Measurements from ENCODE around the gene CDHR1. TPM values are rescaled to one million over a fixed set of nuclear protein-coding genes. Genes with fewer than 3 reads are reported as not detected.

CDHR1 gene
- total RNA-seq, 1 donor from 2014 or later, result 4.3 TPM

GRCh38 chr10:84205049-84205852, 10.9 kb downstream of the CDHR1 start:
- no peak overlapping the region for H3K4me3 ChIP-seq (ENCODE audit: low read depth, low read length)
- H3K27me3 ChIP-seq (ENCODE audit: control insufficient read depth, insufficient read depth, low read length), result no peaks in the 10 kb centered on the region
- H3K36me3 ChIP-seq (ENCODE audit: control insufficient read depth, insufficient read depth, low read length), result no peaks in the 10 kb centered on the region
- peak; percentile 96 for TF ChIP-seq CTCF (IDR thresholded peaks at IDR 0.05; ENCODE audit: insufficient read depth, low read length, poor library complexity, severe bottlenecking)
- peak; percentile 12 for DNase-seq (ENCODE audit: low read depth)

DNA sequence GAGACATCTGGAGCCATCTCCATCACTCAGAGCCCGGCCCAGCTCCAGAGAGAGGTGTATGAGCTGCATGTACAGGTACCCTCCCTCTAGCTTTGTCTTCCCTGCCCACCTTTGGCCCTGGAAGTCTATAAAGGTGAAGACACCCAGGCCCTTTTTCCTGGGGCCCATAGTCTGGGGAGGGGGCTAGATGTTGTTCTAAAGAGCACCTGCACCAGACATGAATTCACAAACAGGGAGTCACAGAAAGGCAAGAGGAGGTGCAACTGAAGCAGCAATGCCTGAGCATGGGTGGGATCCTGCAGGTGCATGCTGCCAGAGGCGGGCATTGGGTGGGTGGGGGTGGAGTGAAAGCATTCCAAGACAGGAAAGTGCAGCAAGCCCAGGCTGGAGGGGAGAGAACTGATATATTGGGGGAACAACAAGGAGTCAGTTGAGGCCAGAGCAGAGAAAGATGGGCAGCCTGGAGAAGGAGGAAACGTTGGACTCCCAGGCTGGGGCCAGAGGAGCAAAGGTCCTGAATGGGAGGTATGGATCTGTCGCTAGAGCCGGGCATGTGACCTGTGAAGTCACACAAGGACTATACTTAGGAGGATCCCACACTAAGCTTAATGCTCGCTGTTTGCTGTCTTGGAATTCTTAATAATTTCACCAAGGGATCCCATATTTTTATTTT, 11.7 kb downstream of the CDHR1 start:
- TF ChIP-seq CTCF (IDR thresholded peaks at IDR 0.05; ENCODE audit: insufficient read depth, low read length, poor library complexity, severe bottlenecking), result no peak
- DNase-seq (ENCODE audit: low read depth), result no peak
- no peaks in the 10 kb centered on the region for H3K27me3 ChIP-seq (ENCODE audit: control insufficient read depth, insufficient read depth, low read length)
- no peak overlapping the region for H3K4me3 ChIP-seq (ENCODE audit: low read depth, low read length)
- H3K36me3 ChIP-seq (ENCODE audit: control insufficient read depth, insufficient read depth, low read length), result no peaks in the 10 kb centered on the region

GRCh38 chr10:84208023-84208422, 13.7 kb downstream of the CDHR1 start:
- Histone ChIP-seq H3K27me3 (ENCODE audit: control insufficient read depth, insufficient read depth, low read length) (no peaks in the 10 kb centered on the region), H3K4me3 (ENCODE audit: low read depth, low read length) (no peak overlapping the region), H3K36me3 (ENCODE audit: control insufficient read depth, insufficient read depth, low read length) (no peaks in the 10 kb centered on the region)
- TF ChIP-seq CTCF (IDR thresholded peaks at IDR 0.05; ENCODE audit: insufficient read depth, low read length, poor library complexity, severe bottlenecking), result no peak
- DNase-seq (ENCODE audit: low read depth), result no peak

DNA sequence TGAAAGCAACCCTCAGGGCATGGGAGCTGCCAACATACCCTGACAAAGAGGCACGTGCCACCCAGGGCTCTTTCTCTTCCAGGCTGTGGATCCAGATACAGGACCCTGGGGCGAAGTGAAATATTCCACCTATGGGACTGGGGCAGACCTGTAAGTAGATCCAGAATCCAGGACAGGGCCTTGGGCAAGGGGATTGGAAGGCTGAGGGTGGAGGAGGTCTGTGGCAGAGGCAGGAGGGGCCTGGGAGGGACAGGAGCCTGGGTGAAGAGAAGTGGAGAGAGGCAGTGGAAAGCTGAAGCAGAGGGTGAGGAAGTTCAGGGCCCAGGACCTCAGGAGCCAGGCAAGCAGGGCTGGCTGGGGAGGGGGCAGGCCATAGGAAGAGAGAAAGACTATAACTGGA, 17.2 kb downstream of the CDHR1 start:
- no peak overlapping the region for H3K4me3 ChIP-seq (ENCODE audit: low read depth, low read length)
- peaks cover 4% of the 10 kb centered on the region for H3K27me3 ChIP-seq (ENCODE audit: control insufficient read depth, insufficient read depth, low read length)
- no peaks in the 10 kb centered on the region for H3K36me3 ChIP-seq (ENCODE audit: control insufficient read depth, insufficient read depth, low read length)
- TF ChIP-seq CTCF (IDR thresholded peaks at IDR 0.05; ENCODE audit: insufficient read depth, low read length, poor library complexity, severe bottlenecking), result no peak
- DNase-seq (ENCODE audit: low read depth), result no peak

- peaks cover 4% of the 10 kb centered on the region for H3K27me3 ChIP-seq (ENCODE audit: control insufficient read depth, insufficient read depth, low read length)
- no peak for TF ChIP-seq CTCF (IDR thresholded peaks at IDR 0.05; ENCODE audit: insufficient read depth, low read length, poor library complexity, severe bottlenecking)
- DNase-seq (ENCODE audit: low read depth), result no peak
- H3K4me3 ChIP-seq (ENCODE audit: low read depth, low read length), result no peak overlapping the region
- H3K36me3 ChIP-seq (ENCODE audit: control insufficient read depth, insufficient read depth, low read length), result no peaks in the 10 kb centered on the region
Measured at GRCh38 chr10:84212014-84212413, 17.7 kb downstream of the CDHR1 start.

Measured in kidney epithelial cell (primary cell).